Stomach (tissue), 4 donors: Measurements from ENCODE around the gene WDR19.

Source experiments
- CTCF ChIP-seq, 7 experiments: fragments of 450-650 bp in 4 of 7; fragments of 200-600 bp in 3 of 7; sonication (generic) in 3 of 7; IDR thresholded peaks; one replicate each; pipeline ENCODE4 v1.5.1; 2016 to 2019; ENCODE audit warnings: antibody characterized with exemption in 7 of 7, control low read depth in 2 of 7, mild to moderate bottlenecking in 1 of 7
- POLR2AphosphoS5 ChIP-seq, 3 donors: sonication (generic); formaldehyde crosslinking; IDR thresholded peaks; one replicate each; pipeline ENCODE4 v1.6.1; 2016; ENCODE audit warnings: antibody characterized with exemption in 3 of 3

- no peak for TF ChIP-seq CTCF (IDR thresholded peaks at IDR 0.05)
- no peak for TF ChIP-seq POLR2AphosphoS5 (IDR thresholded peaks at IDR 0.05)
These were observed 109.4 kb downstream of the WDR19 start for GRCh38 chr4:39291686-39292085.
